ENCODE results near the gene DAB1.

Gene DAB1

GRCh38 chr1:57464756-57465155 lies 40.9 kb upstream of the DAB1 start:
- H3K4me3 ChIP-seq (ENCODE audit: control insufficient read depth, low read depth, low read length), result no peak overlapping the region
- TF ChIP-seq, protein P1, sequence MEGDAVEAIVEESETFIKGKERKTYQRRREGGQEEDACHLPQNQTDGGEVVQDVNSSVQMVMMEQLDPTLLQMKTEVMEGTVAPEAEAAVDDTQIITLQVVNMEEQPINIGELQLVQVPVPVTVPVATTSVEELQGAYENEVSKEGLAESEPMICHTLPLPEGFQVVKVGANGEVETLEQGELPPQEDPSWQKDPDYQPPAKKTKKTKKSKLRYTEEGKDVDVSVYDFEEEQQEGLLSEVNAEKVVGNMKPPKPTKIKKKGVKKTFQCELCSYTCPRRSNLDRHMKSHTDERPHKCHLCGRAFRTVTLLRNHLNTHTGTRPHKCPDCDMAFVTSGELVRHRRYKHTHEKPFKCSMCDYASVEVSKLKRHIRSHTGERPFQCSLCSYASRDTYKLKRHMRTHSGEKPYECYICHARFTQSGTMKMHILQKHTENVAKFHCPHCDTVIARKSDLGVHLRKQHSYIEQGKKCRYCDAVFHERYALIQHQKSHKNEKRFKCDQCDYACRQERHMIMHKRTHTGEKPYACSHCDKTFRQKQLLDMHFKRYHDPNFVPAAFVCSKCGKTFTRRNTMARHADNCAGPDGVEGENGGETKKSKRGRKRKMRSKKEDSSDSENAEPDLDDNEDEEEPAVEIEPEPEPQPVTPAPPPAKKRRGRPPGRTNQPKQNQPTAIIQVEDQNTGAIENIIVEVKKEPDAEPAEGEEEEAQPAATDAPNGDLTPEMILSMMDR (IDR thresholded peaks at IDR 0.05; ENCODE audit: control insufficient read depth, insufficient read depth, low read depth, low read length, missing control alignments), result no peak
- DNase-seq (ENCODE audit: low read depth), result no peak

DNA sequence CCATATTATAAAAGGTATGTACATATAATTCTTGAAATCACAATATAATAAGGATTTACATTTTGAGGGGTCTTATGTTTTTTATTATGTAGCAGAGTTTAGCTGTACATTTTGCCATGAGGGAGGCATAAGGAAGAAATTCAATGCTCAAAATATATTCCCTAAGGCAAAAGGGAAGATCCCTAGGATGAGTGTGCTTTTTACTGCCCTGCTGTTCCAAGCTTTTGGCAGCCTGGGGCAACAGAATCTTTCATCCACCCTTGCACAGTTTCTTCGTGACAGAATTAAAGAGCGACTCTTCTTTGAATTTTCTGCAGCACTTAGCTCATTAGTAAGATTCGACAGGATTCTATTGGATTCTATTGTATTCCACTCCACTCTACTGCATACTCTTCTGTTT lies 39.5 kb upstream of the DAB1 start:
- DNase-seq (ENCODE audit: low read depth), result no peak
- TF ChIP-seq, protein P1 (IDR thresholded peaks at IDR 0.05; ENCODE audit: control insufficient read depth, insufficient read depth, low read depth, low read length, missing control alignments), result no peak
- H3K4me3 ChIP-seq (ENCODE audit: control insufficient read depth, low read depth, low read length), result no peak overlapping the region

DNA sequence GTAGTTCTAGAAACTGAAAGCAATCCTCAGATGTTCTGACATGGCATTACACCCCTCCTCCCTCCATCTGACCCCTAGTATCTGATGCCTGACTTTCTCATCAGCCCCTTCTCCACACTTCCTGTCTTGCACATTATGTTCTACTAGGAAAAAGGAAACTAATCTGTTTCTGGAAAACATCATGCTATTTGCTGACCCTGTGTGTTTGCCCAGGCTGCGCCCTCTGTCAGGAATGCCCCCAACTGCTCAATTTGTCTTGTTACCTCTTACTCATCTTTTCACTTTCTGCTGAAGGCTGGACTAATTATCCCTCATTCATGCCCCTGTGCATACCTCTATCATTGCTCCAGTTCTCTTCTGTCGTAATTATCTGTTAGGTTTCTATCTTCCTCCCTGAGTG lies 37.5 kb upstream of the DAB1 start:
- H3K4me3 ChIP-seq (ENCODE audit: control insufficient read depth, low read depth, low read length), result no peak overlapping the region

GRCh38 chr1:57451516-57451915 lies 27.7 kb upstream of the DAB1 start:
- no peak for DNase-seq (ENCODE audit: low read depth)
- TF ChIP-seq, protein P1 (IDR thresholded peaks at IDR 0.05; ENCODE audit: control insufficient read depth, insufficient read depth, low read depth, low read length, missing control alignments), result no peak

More for the DNA sequence above, 37.5 kb upstream of the DAB1 start:
- no peak for DNase-seq (ENCODE audit: low read depth)
- TF ChIP-seq, protein P1 (IDR thresholded peaks at IDR 0.05; ENCODE audit: control insufficient read depth, insufficient read depth, low read depth, low read length, missing control alignments), result no peak

DNA sequence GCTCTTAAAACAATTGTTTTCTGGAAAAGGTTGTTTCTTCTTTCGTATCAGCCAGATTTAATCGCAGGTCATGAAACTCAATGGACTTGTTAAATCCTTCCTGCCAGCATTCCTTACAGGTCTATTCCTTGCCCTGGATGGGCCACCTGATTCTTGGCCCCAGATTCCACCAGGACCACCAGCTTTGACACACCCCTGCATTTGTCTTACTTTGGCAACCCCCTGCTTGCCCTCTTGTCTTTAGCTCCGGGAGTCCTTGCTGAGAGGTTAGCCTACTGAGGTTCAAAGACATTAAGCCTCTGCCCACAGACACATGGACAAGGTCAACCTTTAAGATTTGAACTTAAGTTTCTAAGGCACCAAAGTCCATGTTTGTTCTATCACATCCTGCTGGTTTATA lies 27.1 kb upstream of the DAB1 start:
- DNase-seq (ENCODE audit: low read depth), result no peak
- TF ChIP-seq, protein P1 (IDR thresholded peaks at IDR 0.05; ENCODE audit: control insufficient read depth, insufficient read depth, low read depth, low read length, missing control alignments), result no peak

More at GRCh38 chr1:57451516-57451915, 27.7 kb upstream of the DAB1 start:
- no peak overlapping the region for H3K4me3 ChIP-seq (ENCODE audit: control insufficient read depth, low read depth, low read length)

DNA sequence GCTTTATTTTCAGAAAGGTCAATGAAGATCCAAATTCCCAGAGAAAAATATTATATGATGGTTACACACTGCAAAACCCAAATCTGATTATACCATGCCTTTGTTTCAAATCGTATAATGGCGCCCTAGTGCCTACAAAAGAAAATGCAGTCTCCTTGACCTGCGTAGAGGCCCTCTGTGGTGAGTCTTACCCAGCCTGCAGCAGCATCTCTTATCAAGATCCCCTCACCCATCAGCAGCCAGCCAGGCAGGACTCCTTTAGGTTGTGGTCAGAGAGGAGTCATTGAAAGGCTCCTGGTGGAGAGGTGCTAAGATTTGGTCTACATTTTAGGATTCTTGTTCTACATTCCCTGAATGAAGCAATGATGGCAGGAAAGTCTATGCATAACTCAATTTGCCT lies 23.7 kb upstream of the DAB1 start:
- H3K4me3 ChIP-seq (ENCODE audit: control insufficient read depth, low read depth, low read length), result no peak overlapping the region
- TF ChIP-seq, protein P1 (IDR thresholded peaks at IDR 0.05; ENCODE audit: control insufficient read depth, insufficient read depth, low read depth, low read length, missing control alignments), result no peak
- no peak for DNase-seq (ENCODE audit: low read depth)

More for the DNA sequence above, 27.1 kb upstream of the DAB1 start:
- H3K4me3 ChIP-seq (ENCODE audit: control insufficient read depth, low read depth, low read length), result no peak overlapping the region

- TF ChIP-seq, protein P1 (IDR thresholded peaks at IDR 0.05; ENCODE audit: control insufficient read depth, insufficient read depth, low read depth, low read length, missing control alignments), result no peak
- no peak overlapping the region for H3K4me3 ChIP-seq (ENCODE audit: control insufficient read depth, low read depth, low read length)
- no peak for DNase-seq (ENCODE audit: low read depth)
Measured at GRCh38 chr1:57443004-57443403, 19.1 kb upstream of the DAB1 start.
